HL-60 (cell line): Measurements from ENCODE around the gene RILP.

Experiments used
- GABPA ChIP-seq: IDR thresholded peaks from 2 replicates; pipeline ENCODE4 v1.6.1; 2012; ENCODE audit warnings: low read depth
- POLR2AphosphoS5 ChIP-seq: IDR thresholded peaks from 2 replicates; pipeline ENCODE4 v1.6.1; 2012; ENCODE audit warnings: low read depth
- SPI1 ChIP-seq: IDR thresholded peaks from 2 replicates; pipeline ENCODE4 v1.6.1; 2012; ENCODE audit warnings: low read depth, mild to moderate bottlenecking, borderline replicate concordance
- TF ChIP-seq, protein P1 (sequence below): IDR thresholded peaks from one replicate; pipeline ENCODE4 v1.5.1; 2011; ENCODE audit warnings: low read length, control low read depth, inconsistent platforms; ENCODE audit not compliant: insufficient read depth
- TF ChIP-seq, protein P2 (sequence below): IDR thresholded peaks from 2 replicates; pipeline ENCODE4 v1.6.1; 2012; ENCODE audit warnings: low read depth; ENCODE audit not compliant: insufficient replicate concordance

DNA sequence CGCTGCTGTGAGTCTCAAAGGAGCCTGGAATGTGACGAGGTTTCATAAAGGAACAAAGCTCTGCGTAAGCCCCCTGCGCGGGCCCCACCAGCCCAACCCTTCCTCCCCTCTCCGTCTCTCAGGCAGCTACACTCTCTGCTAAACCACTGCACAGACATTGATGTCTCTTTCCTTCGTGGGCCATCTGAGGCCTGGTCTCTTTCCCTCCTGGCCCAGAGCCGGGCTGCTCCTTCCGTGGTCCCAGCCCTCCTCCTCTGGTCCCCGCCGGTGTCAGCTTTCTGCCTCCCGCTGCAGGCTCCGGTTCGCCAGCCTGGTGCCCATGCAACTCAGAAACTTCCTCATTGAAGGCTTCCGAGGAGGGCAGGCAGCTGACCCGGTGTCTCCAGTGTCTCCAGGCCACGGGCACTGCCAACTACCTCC, 11.5 kb downstream of the RILP start:
- TF ChIP-seq, protein P1, sequence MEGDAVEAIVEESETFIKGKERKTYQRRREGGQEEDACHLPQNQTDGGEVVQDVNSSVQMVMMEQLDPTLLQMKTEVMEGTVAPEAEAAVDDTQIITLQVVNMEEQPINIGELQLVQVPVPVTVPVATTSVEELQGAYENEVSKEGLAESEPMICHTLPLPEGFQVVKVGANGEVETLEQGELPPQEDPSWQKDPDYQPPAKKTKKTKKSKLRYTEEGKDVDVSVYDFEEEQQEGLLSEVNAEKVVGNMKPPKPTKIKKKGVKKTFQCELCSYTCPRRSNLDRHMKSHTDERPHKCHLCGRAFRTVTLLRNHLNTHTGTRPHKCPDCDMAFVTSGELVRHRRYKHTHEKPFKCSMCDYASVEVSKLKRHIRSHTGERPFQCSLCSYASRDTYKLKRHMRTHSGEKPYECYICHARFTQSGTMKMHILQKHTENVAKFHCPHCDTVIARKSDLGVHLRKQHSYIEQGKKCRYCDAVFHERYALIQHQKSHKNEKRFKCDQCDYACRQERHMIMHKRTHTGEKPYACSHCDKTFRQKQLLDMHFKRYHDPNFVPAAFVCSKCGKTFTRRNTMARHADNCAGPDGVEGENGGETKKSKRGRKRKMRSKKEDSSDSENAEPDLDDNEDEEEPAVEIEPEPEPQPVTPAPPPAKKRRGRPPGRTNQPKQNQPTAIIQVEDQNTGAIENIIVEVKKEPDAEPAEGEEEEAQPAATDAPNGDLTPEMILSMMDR: no peak
- TF ChIP-seq, protein P2, sequence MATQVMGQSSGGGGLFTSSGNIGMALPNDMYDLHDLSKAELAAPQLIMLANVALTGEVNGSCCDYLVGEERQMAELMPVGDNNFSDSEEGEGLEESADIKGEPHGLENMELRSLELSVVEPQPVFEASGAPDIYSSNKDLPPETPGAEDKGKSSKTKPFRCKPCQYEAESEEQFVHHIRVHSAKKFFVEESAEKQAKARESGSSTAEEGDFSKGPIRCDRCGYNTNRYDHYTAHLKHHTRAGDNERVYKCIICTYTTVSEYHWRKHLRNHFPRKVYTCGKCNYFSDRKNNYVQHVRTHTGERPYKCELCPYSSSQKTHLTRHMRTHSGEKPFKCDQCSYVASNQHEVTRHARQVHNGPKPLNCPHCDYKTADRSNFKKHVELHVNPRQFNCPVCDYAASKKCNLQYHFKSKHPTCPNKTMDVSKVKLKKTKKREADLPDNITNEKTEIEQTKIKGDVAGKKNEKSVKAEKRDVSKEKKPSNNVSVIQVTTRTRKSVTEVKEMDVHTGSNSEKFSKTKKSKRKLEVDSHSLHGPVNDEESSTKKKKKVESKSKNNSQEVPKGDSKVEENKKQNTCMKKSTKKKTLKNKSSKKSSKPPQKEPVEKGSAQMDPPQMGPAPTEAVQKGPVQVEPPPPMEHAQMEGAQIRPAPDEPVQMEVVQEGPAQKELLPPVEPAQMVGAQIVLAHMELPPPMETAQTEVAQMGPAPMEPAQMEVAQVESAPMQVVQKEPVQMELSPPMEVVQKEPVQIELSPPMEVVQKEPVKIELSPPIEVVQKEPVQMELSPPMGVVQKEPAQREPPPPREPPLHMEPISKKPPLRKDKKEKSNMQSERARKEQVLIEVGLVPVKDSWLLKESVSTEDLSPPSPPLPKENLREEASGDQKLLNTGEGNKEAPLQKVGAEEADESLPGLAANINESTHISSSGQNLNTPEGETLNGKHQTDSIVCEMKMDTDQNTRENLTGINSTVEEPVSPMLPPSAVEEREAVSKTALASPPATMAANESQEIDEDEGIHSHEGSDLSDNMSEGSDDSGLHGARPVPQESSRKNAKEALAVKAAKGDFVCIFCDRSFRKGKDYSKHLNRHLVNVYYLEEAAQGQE: no peak
- no peak for TF ChIP-seq POLR2AphosphoS5
- no peak for TF ChIP-seq SPI1
- no peak for TF ChIP-seq GABPA
